Measurements from ENCODE around the gene JUNB. TPM values are rescaled to one million over a fixed set of nuclear protein-coding genes. Genes with fewer than 3 reads are reported as not detected.

JUNB gene
- total RNA-seq, 1 experiment from 2014 or later: 6.6 TPM

DNA sequence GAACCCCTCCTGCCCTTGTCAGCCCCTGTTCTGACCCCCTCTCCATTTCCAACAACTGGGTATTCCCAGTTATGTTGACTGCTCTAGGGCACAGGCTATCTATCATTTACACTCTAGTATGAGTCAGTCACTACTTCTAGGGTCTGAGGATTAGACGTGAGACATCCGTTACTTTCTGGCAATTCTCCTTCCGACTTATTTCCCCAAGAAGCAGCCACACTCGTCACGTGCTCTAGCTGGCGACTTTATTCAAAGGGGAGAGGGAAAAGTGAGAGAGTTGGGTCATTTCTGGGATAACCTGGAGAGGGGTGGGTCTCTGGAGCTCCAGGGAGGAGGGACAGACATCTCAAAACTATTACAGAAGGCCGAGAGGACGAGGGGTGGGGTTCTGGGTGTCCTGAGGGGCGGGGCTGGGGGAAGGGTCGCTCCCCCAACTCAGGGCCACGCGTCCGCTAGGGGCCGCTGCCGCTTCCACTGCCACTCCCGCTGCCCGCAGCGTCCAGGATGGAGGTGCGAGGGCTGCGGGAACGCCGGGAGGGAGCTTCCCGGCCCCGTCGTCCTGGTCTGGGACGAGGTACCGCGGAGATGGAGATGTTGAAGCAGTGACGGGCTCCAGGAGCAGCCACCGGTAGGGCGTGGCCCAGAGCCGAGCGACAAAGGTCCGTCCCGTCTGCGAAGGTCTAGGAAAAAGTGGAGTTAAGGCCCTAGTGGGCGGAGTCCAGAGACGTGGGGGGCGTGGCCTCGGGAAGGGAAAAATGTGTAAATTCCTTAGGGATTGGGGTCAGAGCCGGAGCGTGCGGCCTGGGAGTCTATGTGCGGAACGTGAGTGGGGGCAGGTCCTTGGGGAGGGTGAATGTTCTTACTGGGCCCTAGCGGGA lies 34.2 kb downstream of the JUNB start (continued):
- TF ChIP-seq, protein P1, sequence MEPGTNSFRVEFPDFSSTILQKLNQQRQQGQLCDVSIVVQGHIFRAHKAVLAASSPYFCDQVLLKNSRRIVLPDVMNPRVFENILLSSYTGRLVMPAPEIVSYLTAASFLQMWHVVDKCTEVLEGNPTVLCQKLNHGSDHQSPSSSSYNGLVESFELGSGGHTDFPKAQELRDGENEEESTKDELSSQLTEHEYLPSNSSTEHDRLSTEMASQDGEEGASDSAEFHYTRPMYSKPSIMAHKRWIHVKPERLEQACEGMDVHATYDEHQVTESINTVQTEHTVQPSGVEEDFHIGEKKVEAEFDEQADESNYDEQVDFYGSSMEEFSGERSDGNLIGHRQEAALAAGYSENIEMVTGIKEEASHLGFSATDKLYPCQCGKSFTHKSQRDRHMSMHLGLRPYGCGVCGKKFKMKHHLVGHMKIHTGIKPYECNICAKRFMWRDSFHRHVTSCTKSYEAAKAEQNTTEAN (CRISPR knock-in tag; IDR thresholded peaks at IDR 0.05): no peak
- TF ChIP-seq GTF2I (CRISPR knock-in tag; conservative IDR thresholded peaks at IDR 0.05) (no peak), ZNF416 (CRISPR knock-in tag; IDR thresholded peaks at IDR 0.05) (no peak), ZNF219 (CRISPR knock-in tag; IDR thresholded peaks at IDR 0.05; ENCODE audit: borderline replicate concordance) (no peak), GABPB1 (CRISPR knock-in tag; IDR thresholded peaks at IDR 0.05) (no peak), TEAD4 (CRISPR knock-in tag; IDR thresholded peaks at IDR 0.05) (no peak), ZNF263 (CRISPR knock-in tag; IDR thresholded peaks at IDR 0.05; ENCODE audit: low read depth) (no peak), SMAD3 (CRISPR knock-in tag; IDR thresholded peaks at IDR 0.05; ENCODE audit: borderline replicate concordance) (no peak), RELA (CRISPR knock-in tag; IDR thresholded peaks at IDR 0.05; ENCODE audit: borderline replicate concordance) (no peak), ZNF232 (CRISPR knock-in tag; IDR thresholded peaks at IDR 0.05) (no peak), HMGA2 (CRISPR knock-in tag; IDR thresholded peaks at IDR 0.05) (no peak), KAT7 (CRISPR knock-in tag; IDR thresholded peaks at IDR 0.05; ENCODE audit: borderline replicate concordance) (no peak), SP1 (CRISPR knock-in tag; conservative IDR thresholded peaks at IDR 0.05) (peak; percentile 88), ZNF317 (CRISPR knock-in tag; IDR thresholded peaks at IDR 0.05; ENCODE audit: borderline replicate concordance, low read depth) (0 out of 2 replicates have a peak, but pooled peaks have one; percentile 46), ESRRA (CRISPR knock-in tag; IDR thresholded peaks at IDR 0.05; ENCODE audit: borderline replicate concordance) (no peak), IRF2 (CRISPR knock-in tag; IDR thresholded peaks at IDR 0.05; ENCODE audit: borderline replicate concordance, low read depth) (no peak), TEAD1 (CRISPR knock-in tag; IDR thresholded peaks at IDR 0.05) (peak; percentile 84)
- TF ChIP-seq, protein P2, sequence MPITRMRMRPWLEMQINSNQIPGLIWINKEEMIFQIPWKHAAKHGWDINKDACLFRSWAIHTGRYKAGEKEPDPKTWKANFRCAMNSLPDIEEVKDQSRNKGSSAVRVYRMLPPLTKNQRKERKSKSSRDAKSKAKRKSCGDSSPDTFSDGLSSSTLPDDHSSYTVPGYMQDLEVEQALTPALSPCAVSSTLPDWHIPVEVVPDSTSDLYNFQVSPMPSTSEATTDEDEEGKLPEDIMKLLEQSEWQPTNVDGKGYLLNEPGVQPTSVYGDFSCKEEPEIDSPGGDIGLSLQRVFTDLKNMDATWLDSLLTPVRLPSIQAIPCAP (CRISPR knock-in tag; IDR thresholded peaks at IDR 0.05): 0 out of 2 replicates have a peak, but pooled peaks have one; percentile 27
- TF ChIP-seq, protein P3, sequence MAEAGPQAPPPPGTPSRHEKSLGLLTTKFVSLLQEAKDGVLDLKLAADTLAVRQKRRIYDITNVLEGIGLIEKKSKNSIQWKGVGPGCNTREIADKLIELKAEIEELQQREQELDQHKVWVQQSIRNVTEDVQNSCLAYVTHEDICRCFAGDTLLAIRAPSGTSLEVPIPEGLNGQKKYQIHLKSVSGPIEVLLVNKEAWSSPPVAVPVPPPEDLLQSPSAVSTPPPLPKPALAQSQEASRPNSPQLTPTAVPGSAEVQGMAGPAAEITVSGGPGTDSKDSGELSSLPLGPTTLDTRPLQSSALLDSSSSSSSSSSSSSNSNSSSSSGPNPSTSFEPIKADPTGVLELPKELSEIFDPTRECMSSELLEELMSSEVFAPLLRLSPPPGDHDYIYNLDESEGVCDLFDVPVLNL (CRISPR knock-in tag; IDR thresholded peaks at IDR 0.05; ENCODE audit: borderline replicate concordance, low read depth): no peak
- TF ChIP-seq, protein P4, sequence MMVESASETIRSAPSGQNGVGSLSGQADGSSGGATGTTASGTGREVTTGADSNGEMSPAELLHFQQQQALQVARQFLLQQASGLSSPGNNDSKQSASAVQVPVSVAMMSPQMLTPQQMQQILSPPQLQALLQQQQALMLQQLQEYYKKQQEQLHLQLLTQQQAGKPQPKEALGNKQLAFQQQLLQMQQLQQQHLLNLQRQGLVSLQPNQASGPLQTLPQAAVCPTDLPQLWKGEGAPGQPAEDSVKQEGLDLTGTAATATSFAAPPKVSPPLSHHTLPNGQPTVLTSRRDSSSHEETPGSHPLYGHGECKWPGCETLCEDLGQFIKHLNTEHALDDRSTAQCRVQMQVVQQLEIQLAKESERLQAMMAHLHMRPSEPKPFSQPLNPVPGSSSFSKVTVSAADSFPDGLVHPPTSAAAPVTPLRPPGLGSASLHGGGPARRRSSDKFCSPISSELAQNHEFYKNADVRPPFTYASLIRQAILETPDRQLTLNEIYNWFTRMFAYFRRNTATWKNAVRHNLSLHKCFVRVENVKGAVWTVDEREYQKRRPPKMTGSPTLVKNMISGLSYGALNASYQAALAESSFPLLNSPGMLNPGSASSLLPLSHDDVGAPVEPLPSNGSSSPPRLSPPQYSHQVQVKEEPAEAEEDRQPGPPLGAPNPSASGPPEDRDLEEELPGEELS (CRISPR knock-in tag; IDR thresholded peaks at IDR 0.05): peak; percentile 55; the same call in 1 of the 2 replicates
- TF ChIP-seq, protein P5, sequence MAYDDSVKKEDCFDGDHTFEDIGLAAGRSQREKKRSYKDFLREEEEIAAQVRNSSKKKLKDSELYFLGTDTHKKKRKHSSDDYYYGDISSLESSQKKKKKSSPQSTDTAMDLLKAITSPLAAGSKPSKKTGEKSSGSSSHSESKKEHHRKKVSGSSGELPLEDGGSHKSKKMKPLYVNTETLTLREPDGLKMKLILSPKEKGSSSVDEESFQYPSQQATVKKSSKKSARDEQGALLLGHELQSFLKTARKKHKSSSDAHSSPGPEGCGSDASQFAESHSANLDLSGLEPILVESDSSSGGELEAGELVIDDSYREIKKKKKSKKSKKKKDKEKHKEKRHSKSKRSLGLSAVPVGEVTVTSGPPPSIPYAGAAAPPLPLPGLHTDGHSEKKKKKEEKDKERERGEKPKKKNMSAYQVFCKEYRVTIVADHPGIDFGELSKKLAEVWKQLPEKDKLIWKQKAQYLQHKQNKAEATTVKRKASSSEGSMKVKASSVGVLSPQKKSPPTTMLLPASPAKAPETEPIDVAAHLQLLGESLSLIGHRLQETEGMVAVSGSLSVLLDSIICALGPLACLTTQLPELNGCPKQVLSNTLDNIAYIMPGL (CRISPR knock-in tag; IDR thresholded peaks at IDR 0.05): peak; percentile 85; the same call in 1 of the 2 replicates
- TF ChIP-seq, protein P6, sequence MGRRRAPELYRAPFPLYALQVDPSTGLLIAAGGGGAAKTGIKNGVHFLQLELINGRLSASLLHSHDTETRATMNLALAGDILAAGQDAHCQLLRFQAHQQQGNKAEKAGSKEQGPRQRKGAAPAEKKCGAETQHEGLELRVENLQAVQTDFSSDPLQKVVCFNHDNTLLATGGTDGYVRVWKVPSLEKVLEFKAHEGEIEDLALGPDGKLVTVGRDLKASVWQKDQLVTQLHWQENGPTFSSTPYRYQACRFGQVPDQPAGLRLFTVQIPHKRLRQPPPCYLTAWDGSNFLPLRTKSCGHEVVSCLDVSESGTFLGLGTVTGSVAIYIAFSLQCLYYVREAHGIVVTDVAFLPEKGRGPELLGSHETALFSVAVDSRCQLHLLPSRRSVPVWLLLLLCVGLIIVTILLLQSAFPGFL (CRISPR knock-in tag; IDR thresholded peaks at IDR 0.05; ENCODE audit: borderline replicate concordance): no peak
- TF ChIP-seq, protein P7, sequence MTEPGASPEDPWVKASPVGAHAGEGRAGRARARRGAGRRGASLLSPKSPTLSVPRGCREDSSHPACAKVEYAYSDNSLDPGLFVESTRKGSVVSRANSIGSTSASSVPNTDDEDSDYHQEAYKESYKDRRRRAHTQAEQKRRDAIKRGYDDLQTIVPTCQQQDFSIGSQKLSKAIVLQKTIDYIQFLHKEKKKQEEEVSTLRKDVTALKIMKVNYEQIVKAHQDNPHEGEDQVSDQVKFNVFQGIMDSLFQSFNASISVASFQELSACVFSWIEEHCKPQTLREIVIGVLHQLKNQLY (CRISPR knock-in tag; IDR thresholded peaks at IDR 0.05): no peak
- TF ChIP-seq, protein P8, sequence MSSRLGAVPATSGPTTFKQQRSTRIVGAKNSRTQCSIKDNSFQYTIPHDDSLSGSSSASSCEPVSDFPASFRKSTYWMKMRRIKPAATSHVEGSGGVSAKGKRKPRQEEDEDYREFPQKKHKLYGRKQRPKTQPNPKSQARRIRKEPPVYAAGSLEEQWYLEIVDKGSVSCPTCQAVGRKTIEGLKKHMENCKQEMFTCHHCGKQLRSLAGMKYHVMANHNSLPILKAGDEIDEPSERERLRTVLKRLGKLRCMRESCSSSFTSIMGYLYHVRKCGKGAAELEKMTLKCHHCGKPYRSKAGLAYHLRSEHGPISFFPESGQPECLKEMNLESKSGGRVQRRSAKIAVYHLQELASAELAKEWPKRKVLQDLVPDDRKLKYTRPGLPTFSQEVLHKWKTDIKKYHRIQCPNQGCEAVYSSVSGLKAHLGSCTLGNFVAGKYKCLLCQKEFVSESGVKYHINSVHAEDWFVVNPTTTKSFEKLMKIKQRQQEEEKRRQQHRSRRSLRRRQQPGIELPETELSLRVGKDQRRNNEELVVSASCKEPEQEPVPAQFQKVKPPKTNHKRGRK (CRISPR knock-in tag; IDR thresholded peaks at IDR 0.05; ENCODE audit: borderline replicate concordance): no peak
- TF ChIP-seq, protein P9, sequence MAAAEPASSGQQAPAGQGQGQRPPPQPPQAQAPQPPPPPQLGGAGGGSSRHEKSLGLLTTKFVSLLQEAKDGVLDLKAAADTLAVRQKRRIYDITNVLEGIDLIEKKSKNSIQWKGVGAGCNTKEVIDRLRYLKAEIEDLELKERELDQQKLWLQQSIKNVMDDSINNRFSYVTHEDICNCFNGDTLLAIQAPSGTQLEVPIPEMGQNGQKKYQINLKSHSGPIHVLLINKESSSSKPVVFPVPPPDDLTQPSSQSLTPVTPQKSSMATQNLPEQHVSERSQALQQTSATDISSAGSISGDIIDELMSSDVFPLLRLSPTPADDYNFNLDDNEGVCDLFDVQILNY (CRISPR knock-in tag; IDR thresholded peaks at IDR 0.05): 0 out of 2 replicates have a peak, but pooled peaks have one; percentile 51
- TF ChIP-seq, protein P10, sequence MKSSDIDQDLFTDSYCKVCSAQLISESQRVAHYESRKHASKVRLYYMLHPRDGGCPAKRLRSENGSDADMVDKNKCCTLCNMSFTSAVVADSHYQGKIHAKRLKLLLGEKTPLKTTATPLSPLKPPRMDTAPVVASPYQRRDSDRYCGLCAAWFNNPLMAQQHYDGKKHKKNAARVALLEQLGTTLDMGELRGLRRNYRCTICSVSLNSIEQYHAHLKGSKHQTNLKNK (CRISPR knock-in tag; IDR thresholded peaks at IDR 0.05): no peak

All from WTC11 (cell line).